Panc1 (cell line): ENCODE data around the gene FBN1. TPM values are rescaled to one million over a fixed set of nuclear protein-coding genes. Genes with fewer than 3 reads are reported as not detected.

ENCODE experiments used
- ATAC-seq: fragments of 200-7000 bp; cut with Tn5 transposase; 2 replicates; pipeline ENCODE4 v1.9.1; 2020; ENCODE audit warnings: mild to moderate bottlenecking, moderate library complexity
- BruUV-seq: library from RNA; stranded (reverse); fragments of 400-500 nt; replicated peaks from 2 replicates; lab custom pipeline; 2021; lab: Mats Ljungman, UMichigan
- CTCF ChIA-PET: fragments of 300-600 bp; sonication (Branson Sonifier 250); formaldehyde crosslinking; loops from one replicate; lab custom pipeline; 2022; ENCODE audit warnings: antibody characterized with exemption; lab: Charles Lee
- POLR2A ChIA-PET: fragments of 300-600 bp; sonication (Branson Sonifier 250); formaldehyde crosslinking; loops from one replicate; lab custom pipeline; 2022; ENCODE audit warnings: antibody characterized with exemption; lab: Charles Lee
- DNase-seq: peaks from one replicate; pipeline ENCODE4 v3.0.0-alpha.2; 2010; ENCODE audit warnings: low read depth, low spot score
- H3K27ac ChIP-seq: 2 replicates; pipeline ENCODE4 v1.5.1; 2011; ENCODE audit warnings: mild to moderate bottlenecking, low read length, inconsistent platforms
- H3K27me3 ChIP-seq: fragments of 200-500 bp; sonication (Bioruptor generic); 2 replicates; pipeline ENCODE4 v1.6.0; 2014; ENCODE audit warnings: low read length, inconsistent platforms; ENCODE audit not compliant: control insufficient read depth, insufficient read depth
- H3K36me3 ChIP-seq: fragments of 200-500 bp; sonication (Bioruptor generic); 2 replicates; pipeline ENCODE4 v1.5.1; 2014; ENCODE audit warnings: inconsistent platforms, mild to moderate bottlenecking, low read length, moderate library complexity; ENCODE audit not compliant: control insufficient read depth, insufficient read depth
- H3K4me1 ChIP-seq: 2 replicates; pipeline ENCODE4 v1.5.1; 2011; ENCODE audit warnings: inconsistent platforms, mild to moderate bottlenecking, low read length, moderate library complexity; ENCODE audit not compliant: control insufficient read depth, insufficient read depth
- H3K4me3 ChIP-seq, 2 experiments: 2 replicates each; pipeline ENCODE4 v1.5.1; 2011 to 2012; ENCODE audit warnings: low read depth in 2 of 2, low read length in 2 of 2, mild to moderate bottlenecking in 2 of 2, inconsistent platforms in 1 of 2, moderate library complexity in 1 of 2
- H3K9me3 ChIP-seq: fragments of 200-500 bp; sonication (Bioruptor generic); 2 replicates; pipeline ENCODE4 v1.5.1; 2014; ENCODE audit warnings: low read depth, mild to moderate bottlenecking, inconsistent platforms, low read length, moderate library complexity; ENCODE audit not compliant: control insufficient read depth, insufficient read depth
- CTCF ChIP-seq: fragments of 450-650 bp; IDR thresholded peaks from 2 replicates; pipeline ENCODE4 v1.5.1; 2017; ENCODE audit warnings: mild to moderate bottlenecking
- POLR2AphosphoS5 ChIP-seq: IDR thresholded peaks from 2 replicates; pipeline ENCODE4 v1.6.1; 2012; ENCODE audit warnings: mild to moderate bottlenecking, low read depth, low read length, moderate library complexity
- SIN3A ChIP-seq: IDR thresholded peaks from 2 replicates; pipeline ENCODE4 v1.6.1; 2012; ENCODE audit warnings: low read depth, mild to moderate bottlenecking, low read length, moderate library complexity, borderline replicate concordance; ENCODE audit not compliant: insufficient read depth
- TCF7L2 ChIP-seq: IDR thresholded peaks from 2 replicates; pipeline ENCODE4 v1.6.1; 2011; ENCODE audit warnings: mild to moderate bottlenecking, low read depth, low read length, inconsistent platforms
- in situ Hi-C: cut with HindIII; loops from 2 replicates; pipeline ENCODE4 v1.10.0; 2016; ENCODE audit warnings: low sequenced_read_pairs, low pct_unique_long_range_greater_than_20kb
- intact Hi-C: fragments of 100-400 bp; cut with micrococcal nuclease; formaldehyde crosslinking; loops from one replicate; pipeline ENCODE4 v1.10.0; 2022; ENCODE audit not compliant: unreplicated experiment
- total RNA-seq: library from RNA; stranded (reverse); gene quantifications from one replicate; pipeline ENCODE4 v1.2.1, GENCODE V29; 2021; ENCODE audit not compliant: unreplicated experiment
- TF ChIP-seq, protein P1 (sequence below), 2 experiments: IDR thresholded peaks; 2 replicates each; pipeline ENCODE4 v1.6.1; 2011 to 2012; ENCODE audit warnings: low read depth in 2 of 2, control low read depth in 1 of 2, low read length in 1 of 2, mild to moderate bottlenecking in 1 of 2, moderate library complexity in 1 of 2; ENCODE audit not compliant: insufficient read depth in 1 of 2

Gene FBN1
- total RNA-seq, 1 experiment from 2014 or later, result 0.46 TPM

GRCh38 chr15:48569591-48570302, 75.8 kb downstream of the FBN1 start:
- Histone ChIP-seq H3K4me1 (no peaks in the 10 kb centered on the region), H3K27me3 (no peaks in the 10 kb centered on the region), H3K9me3 (no peaks in the 10 kb centered on the region), H3K27ac (no peak overlapping the region), H3K36me3 (no peaks in the 10 kb centered on the region), H3K4me3 (no peak overlapping the region)
- ChIA-PET CTCF (no interaction called here), POLR2A (no interaction called here)
- ATAC-seq (no peak), DNase-seq (no peak)
- intact Hi-C loops (no loop called here), in situ Hi-C loops (no loop called here)
- no TSS peak for BruUV-seq
- no peak for TF ChIP-seq POLR2AphosphoS5
- no peak for TF ChIP-seq SIN3A

DNA sequence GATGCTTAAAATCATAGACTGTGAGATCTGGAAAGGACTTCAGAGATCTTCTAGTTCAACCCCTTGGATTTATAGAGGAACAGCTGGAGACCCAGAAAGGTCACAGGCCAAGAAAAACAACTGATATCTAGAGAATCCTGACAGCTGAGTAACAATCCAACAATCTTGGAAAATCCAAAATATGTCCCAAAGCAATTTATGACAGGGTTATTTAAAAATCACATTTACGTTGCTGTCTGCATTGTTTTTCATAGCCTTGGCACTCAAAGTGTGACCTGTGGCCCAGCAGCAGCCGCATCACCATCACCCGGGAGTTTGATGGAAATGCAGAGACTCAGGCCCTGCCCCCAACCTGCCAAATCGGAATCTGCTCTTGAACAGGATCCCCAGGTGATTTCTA, 78.8 kb downstream of the FBN1 start:
- DNase-seq (no peak), ATAC-seq (no peak)
- H3K4me1 ChIP-seq, result no peaks in the 10 kb centered on the region
- H3K36me3 ChIP-seq, result no peaks in the 10 kb centered on the region
- H3K27me3 ChIP-seq, result no peaks in the 10 kb centered on the region
- H3K27ac ChIP-seq, result no peak overlapping the region
- no TSS peak for BruUV-seq
- H3K4me3 ChIP-seq, result no peak overlapping the region
- intact Hi-C loops, result no loop called here
- TF ChIP-seq SIN3A, result no peak
- TF ChIP-seq POLR2AphosphoS5, result no peak
- TF ChIP-seq CTCF, result no peak
- no peak for TF ChIP-seq TCF7L2
- TF ChIP-seq, protein P1, sequence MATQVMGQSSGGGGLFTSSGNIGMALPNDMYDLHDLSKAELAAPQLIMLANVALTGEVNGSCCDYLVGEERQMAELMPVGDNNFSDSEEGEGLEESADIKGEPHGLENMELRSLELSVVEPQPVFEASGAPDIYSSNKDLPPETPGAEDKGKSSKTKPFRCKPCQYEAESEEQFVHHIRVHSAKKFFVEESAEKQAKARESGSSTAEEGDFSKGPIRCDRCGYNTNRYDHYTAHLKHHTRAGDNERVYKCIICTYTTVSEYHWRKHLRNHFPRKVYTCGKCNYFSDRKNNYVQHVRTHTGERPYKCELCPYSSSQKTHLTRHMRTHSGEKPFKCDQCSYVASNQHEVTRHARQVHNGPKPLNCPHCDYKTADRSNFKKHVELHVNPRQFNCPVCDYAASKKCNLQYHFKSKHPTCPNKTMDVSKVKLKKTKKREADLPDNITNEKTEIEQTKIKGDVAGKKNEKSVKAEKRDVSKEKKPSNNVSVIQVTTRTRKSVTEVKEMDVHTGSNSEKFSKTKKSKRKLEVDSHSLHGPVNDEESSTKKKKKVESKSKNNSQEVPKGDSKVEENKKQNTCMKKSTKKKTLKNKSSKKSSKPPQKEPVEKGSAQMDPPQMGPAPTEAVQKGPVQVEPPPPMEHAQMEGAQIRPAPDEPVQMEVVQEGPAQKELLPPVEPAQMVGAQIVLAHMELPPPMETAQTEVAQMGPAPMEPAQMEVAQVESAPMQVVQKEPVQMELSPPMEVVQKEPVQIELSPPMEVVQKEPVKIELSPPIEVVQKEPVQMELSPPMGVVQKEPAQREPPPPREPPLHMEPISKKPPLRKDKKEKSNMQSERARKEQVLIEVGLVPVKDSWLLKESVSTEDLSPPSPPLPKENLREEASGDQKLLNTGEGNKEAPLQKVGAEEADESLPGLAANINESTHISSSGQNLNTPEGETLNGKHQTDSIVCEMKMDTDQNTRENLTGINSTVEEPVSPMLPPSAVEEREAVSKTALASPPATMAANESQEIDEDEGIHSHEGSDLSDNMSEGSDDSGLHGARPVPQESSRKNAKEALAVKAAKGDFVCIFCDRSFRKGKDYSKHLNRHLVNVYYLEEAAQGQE (IDR thresholded peaks at IDR 0.05; ENCODE audit: insufficient read depth in 1 of 2, low read depth in 2 of 2, low read length in 1 of 2), result no peak
- ChIA-PET CTCF (no interaction called here), POLR2A (no interaction called here)
- in situ Hi-C loops, result no loop called here
- H3K9me3 ChIP-seq, result no peaks in the 10 kb centered on the region
